ENCODE results near the gene SLC13A2.
"Not testable (repeated sequence)": the region's sequence is repeated elsewhere in the genome, so short reads cannot be mapped to it uniquely, and the experiment has no call there.

SLC13A2 gene

DNA sequence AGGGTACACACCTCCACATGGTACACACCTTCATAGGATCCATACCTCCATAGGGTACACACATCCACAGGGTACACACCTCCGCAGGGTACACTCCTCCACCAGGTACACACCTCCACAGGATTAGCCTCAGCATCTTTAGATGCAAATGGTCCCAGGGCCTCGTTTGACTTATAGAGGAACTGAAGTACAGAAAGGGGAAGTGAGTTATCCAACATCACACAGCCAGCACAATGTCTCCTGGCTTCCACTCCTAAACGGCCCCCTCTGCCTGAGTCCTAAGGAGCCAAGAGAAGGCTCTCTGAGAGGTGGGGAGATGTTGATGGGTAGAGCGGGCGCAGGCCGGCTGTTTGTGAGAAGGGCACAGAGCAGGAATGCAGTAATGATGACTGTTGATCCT lies 44.7 kb downstream of the SLC13A2 start:
- TF ChIP-seq, protein P1, sequence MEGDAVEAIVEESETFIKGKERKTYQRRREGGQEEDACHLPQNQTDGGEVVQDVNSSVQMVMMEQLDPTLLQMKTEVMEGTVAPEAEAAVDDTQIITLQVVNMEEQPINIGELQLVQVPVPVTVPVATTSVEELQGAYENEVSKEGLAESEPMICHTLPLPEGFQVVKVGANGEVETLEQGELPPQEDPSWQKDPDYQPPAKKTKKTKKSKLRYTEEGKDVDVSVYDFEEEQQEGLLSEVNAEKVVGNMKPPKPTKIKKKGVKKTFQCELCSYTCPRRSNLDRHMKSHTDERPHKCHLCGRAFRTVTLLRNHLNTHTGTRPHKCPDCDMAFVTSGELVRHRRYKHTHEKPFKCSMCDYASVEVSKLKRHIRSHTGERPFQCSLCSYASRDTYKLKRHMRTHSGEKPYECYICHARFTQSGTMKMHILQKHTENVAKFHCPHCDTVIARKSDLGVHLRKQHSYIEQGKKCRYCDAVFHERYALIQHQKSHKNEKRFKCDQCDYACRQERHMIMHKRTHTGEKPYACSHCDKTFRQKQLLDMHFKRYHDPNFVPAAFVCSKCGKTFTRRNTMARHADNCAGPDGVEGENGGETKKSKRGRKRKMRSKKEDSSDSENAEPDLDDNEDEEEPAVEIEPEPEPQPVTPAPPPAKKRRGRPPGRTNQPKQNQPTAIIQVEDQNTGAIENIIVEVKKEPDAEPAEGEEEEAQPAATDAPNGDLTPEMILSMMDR (IDR thresholded peaks at IDR 0.05) = no peak
- Histone ChIP-seq H3K27ac (no peak overlapping the region), H3K4me3 (no peak overlapping the region)
- no peak for DNase-seq (ENCODE audit: low spot score)

GRCh38 chr17:28518578-28518977 lies 45.1 kb downstream of the SLC13A2 start:
- no peak for DNase-seq (ENCODE audit: low spot score)

DNA sequence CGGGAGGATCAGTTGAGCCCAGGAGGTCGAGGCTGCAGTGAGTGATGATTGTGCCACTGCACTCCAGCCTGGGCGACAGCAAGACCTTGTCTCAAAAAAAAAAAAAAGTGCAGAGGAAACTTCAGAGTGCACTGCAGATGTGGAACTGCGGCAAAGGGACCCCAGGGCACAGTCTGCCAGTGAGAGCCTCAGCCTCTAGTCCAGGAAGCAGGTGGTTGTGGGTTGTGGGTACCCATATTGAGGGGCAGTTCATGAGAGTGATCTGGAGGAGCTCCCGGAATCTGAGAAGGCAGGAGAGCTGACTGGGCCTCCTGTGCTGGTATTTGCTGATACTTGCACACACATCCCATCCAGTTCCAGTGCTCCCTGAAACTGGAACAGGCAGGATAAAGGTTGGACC lies 45.8 kb downstream of the SLC13A2 start:
- no peak for DNase-seq (ENCODE audit: low spot score)
- H3K4me3 ChIP-seq = no peak overlapping the region
- TF ChIP-seq, protein P1 (IDR thresholded peaks at IDR 0.05) = no peak

More at GRCh38 chr17:28518578-28518977, 45.1 kb downstream of the SLC13A2 start:
- TF ChIP-seq, protein P1 (IDR thresholded peaks at IDR 0.05) = no peak
- no peak overlapping the region for H3K27ac ChIP-seq
- no peak overlapping the region for H3K4me3 ChIP-seq

DNA sequence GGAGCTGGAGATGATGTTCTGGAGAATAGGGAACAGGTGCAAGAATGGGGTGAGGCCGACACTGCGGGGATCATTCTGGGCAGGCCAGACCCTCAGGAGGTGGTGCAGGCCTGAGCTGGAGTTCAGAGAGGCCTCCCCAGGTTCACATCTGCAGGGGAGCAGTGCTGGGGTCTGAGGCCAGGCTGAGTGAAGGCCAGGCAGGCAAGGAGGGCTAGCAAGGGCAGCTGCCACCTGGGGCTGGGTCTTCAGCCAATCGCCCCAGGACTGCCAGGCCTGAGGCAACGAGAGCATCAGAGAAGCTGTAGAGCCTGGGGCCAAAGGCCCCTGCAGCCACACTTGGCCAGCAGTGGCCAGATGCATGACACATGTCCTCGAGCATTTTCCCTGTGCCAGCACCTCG lies 47.2 kb downstream of the SLC13A2 start:
- DNase-seq (ENCODE audit: low spot score) = no peak
- Histone ChIP-seq H3K4me3 (no peak overlapping the region), H3K27ac (no peak overlapping the region)
- TF ChIP-seq, protein P1 (IDR thresholded peaks at IDR 0.05) = no peak

More for the DNA sequence above, 45.8 kb downstream of the SLC13A2 start:
- no peak overlapping the region for H3K27ac ChIP-seq

DNA sequence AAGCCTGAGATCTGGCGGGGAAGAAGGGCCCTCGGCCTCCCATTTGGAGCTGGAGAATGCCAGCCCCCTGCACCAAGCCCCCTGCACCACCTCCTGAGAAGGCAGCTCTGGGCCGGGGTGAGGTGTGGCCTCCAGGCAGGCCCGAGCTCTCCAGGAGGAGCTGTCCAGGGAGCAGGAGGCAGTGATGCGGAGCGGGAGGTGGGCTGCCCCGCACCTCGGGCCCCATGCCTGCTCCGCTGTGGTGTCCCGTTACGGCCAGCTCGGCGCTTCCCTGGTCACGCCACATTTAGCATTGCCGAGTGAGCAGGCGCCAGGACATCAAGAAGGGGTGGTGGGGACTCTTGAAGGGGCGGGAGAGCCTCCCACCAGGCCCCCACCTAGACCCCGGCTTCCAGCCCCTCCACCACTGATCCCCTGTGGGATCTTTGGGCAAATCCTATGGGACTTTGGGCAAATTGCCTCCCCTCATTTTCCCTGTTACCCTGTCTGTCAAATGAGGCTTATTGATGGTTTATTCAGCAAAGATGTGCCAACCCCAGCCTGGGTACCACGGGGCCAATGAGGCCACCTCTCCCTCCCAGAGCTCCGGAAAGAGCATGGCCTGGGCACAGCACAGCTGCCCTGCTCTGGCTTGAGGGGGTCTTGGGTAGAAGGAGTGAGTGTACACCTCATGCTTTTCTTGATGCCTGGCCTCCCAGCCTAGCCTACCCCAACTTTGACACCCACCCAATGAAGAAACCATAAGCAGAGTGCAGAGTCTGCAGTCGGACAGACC lies 48.1 kb downstream of the SLC13A2 start:
- TF ChIP-seq, protein P1 (IDR thresholded peaks at IDR 0.05) = no peak
- no peak for DNase-seq (ENCODE audit: low spot score)
- H3K27ac ChIP-seq = no peak overlapping the region
- no peak overlapping the region for H3K4me3 ChIP-seq

GRCh38 chr17:28522281-28522680 lies 48.8 kb downstream of the SLC13A2 start:
- not testable (repeated sequence) for DNase-seq (ENCODE audit: low spot score); H3K27ac ChIP-seq; H3K4me3 ChIP-seq

DNA sequence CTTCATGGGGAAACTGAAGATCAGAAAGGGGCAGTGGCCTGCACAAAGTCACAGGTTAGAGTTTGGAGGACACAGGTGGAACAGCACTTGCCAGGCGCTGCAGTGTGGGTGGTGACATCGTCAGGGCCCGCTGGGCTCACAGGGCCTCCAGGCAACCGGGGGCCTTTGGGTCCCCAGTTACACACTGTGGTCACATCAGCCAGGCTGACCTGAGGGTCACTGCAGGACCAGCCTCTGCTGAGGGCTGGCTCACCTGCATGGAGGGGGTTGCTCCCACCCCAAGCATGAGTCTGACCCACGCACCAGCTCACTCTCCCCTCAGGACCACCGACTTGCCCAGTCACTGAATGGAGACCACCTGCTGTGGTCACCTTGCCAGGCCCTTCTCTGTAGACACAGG lies 49.7 kb downstream of the SLC13A2 start:
- no peak for DNase-seq (ENCODE audit: low spot score)
- no peak overlapping the region for H3K4me3 ChIP-seq
- no peak overlapping the region for H3K27ac ChIP-seq
- TF ChIP-seq, protein P1 (IDR thresholded peaks at IDR 0.05) = no peak
